Psoas muscle (tissue), 8 donors: ENCODE measurements around the gene IGFLR1. TPM values are rescaled to one million over a fixed set of nuclear protein-coding genes. Genes with fewer than 3 reads are reported as not detected.

Experiments
- ATAC-seq, 4 donors: fragments of 200-7000 bp; cut with Tn5 transposase; one replicate each; pipeline ENCODE4 v1.9.1; 2020; ENCODE audit warnings: moderate library complexity in 3 of 4, mild to moderate bottlenecking in 2 of 4
- DNase-seq, 2 donors: peaks; one replicate each; pipeline ENCODE4 v3.0.0-alpha.2; 2020
- H3K27ac ChIP-seq: fragments of 200-600 bp; one replicate; pipeline ENCODE4 v1.8.0; 2022
- H3K27me3 ChIP-seq, 3 donors: fragments of 200-600 bp in 1 of 3; one replicate each; pipeline versions ENCODE4 v1.6.1 to v1.8.0; 2013 to 2022; ENCODE audit warnings: low read length in 2 of 3, mild to moderate bottlenecking in 2 of 3, moderate library complexity in 1 of 3; ENCODE audit not compliant: insufficient read depth in 3 of 3
- H3K36me3 ChIP-seq, 2 donors: fragments of 200-600 bp in 1 of 2; one replicate each; pipeline versions ENCODE4 v1.6.1 to v1.8.0; 2013 to 2022; ENCODE audit warnings: low read depth in 1 of 2, mild to moderate bottlenecking in 1 of 2, moderate library complexity in 1 of 2; ENCODE audit not compliant: insufficient read depth in 1 of 2
- H3K4me1 ChIP-seq: fragments of 200-600 bp; one replicate; pipeline ENCODE4 v1.8.0; 2022
- H3K4me3 ChIP-seq: fragments of 200-600 bp; one replicate; pipeline ENCODE4 v1.8.0; 2022; ENCODE audit warnings: mild to moderate bottlenecking
- H3K9me3 ChIP-seq: fragments of 200-600 bp; one replicate; pipeline ENCODE4 v1.8.0; 2022
- WGBS, 3 donors: extraction: QIAGEN DNeasy Blood & Tissue Kit; methylation state at CpG; one replicate each; pipeline versions ENCODE4 v1.1.6 to v1.1.7; 2013; 5-methylcytosine and 5-hydroxymethylcytosine counted together
- intact Hi-C, 2 donors: fragments of 100-400 bp; cut with DNase I; formaldehyde crosslinking; loops; one replicate each; pipeline versions ENCODE4 v1.11.0 to v1.14.2; 2022
- polyA plus RNA-seq, 3 donors: library from polyadenylated mRNA; stranded (reverse); fragments of 200-250 nt; gene quantifications; one replicate each; pipeline ENCODE4 v1.2.3, GENCODE V29; 2013
- total RNA-seq, 4 donors: library from RNA; stranded (reverse); fragmentation: NEBNext Ultra II Directional in 2 of 4; extraction: Animal tissue kit (Norgen Biotek cat#: 25700) in 2 of 4; gene quantifications; one replicate each; pipeline versions ENCODE4 v1.2.1 to v1.2.4, GENCODE V29; 2021 to 2023
- TF ChIP-seq, protein P1 (sequence below): fragments of 200-600 bp; IDR thresholded peaks from one replicate; pipeline ENCODE4 v1.8.0; 2022; ENCODE audit warnings: antibody characterized with exemption
- donor health status: healthy with polysubstance abuse.
- donor health status: DM: no; HTN: no; CAD: no; lungs with moderate emphysema.
- donor health status: Bipolar disorder and iron deficiency.
- donor health status: healthy.
- donor health status: DM: yes; HTN: yes; CAD: no.
- donor health status: DM: no; HTN: no; CAD: no.
- donor health status: DM: no; HTN: no; CAD: no.
- donor health status: DM: yes; HTN: yes; CAD: no.

IGFLR1 gene
- total and polyA plus RNA-seq, 7 donors = 2.0 to 12.4 (median 5.8) TPM

DNA sequence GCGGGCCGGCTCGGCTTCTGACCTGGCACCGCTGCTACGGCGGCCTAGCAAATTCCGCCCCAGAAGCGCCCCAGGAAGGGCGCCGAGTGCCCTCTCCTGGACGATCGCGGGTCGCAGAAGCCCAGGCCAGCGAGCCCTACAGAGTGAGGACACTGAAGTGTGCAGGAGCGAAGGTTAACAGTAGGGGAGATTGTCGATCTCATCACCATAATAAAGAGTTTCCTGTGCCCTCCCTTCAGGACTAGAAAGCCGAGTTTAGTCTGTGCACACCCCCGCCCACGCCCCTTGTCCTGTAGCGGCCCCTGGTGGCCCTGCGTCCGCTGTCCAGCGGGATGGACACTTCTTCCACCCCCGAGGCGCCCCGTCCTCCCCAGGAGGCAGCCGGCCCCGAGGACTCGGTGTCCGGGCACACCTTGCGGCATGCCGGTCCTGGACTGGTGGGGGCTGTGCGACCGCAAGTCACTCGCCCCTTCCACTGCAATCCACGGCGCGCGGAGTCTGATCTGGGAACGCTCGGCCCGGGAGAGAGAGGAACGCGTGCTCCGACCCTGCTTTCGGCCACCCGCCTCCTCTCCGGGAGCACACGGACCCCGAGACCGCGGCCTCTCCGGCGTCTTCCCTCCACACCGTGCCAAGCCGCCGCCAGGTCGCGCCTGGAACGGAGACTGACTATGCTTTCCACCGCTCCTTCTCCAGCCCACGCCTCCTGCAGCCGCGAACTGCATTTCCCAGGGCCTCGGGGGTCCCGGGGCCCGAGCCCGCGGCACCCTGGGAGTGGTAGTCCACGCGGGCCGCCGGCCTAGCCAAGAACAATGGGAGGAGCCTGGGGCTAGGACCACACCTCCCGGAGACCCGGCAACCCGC lies 25.2 kb downstream of the IGFLR1 start:
- Histone ChIP-seq H3K4me3 (peak overlapping the region; percentile 90), H3K4me1 (peaks cover 23% of the 10 kb centered on the region), H3K27me3 (no peaks in the 10 kb centered on the region), H3K27ac (peak overlapping the region; percentile 94), H3K9me3 (no peaks in the 10 kb centered on the region), H3K36me3 (peaks cover 0 to 22% of the 10 kb centered on the region in 2 donors)
- intact Hi-C loops = loop anchor here (1.0 to 5.0 kb wide), 5 partner anchors 22 to 170 kb away; partner anchors contain the start of genes COX6B1 (in 1 of the 2) and TMEM147 (in 1 of the 2)
- TF ChIP-seq, protein P1, sequence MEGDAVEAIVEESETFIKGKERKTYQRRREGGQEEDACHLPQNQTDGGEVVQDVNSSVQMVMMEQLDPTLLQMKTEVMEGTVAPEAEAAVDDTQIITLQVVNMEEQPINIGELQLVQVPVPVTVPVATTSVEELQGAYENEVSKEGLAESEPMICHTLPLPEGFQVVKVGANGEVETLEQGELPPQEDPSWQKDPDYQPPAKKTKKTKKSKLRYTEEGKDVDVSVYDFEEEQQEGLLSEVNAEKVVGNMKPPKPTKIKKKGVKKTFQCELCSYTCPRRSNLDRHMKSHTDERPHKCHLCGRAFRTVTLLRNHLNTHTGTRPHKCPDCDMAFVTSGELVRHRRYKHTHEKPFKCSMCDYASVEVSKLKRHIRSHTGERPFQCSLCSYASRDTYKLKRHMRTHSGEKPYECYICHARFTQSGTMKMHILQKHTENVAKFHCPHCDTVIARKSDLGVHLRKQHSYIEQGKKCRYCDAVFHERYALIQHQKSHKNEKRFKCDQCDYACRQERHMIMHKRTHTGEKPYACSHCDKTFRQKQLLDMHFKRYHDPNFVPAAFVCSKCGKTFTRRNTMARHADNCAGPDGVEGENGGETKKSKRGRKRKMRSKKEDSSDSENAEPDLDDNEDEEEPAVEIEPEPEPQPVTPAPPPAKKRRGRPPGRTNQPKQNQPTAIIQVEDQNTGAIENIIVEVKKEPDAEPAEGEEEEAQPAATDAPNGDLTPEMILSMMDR = peak; percentile 90
- WGBS, 3 donors = 0% methylated on average over 54 to 77 of the region's 77 CpGs
- peak; percentile 91 to 93 (median 92) for ATAC-seq
- peak; percentile 90 to 93 for DNase-seq

- H3K4me1 ChIP-seq = peaks cover 23% of the 10 kb centered on the region
- H3K27me3 ChIP-seq = no peaks in the 10 kb centered on the region
- peak overlapping the region; percentile 94 for H3K27ac ChIP-seq
- ATAC-seq (peak; percentile 34 to 60 (median 48)), DNase-seq (peak; percentile 69 to 81)
- H3K36me3 ChIP-seq = peaks cover 0 to 13% of the 10 kb centered on the region in 2 donors
- no peaks in the 10 kb centered on the region for H3K9me3 ChIP-seq
- WGBS, 3 donors = 2 to 5% (median 4%) methylated on average over 47 to 52 of the region's 52 CpGs
- TF ChIP-seq, protein P1 = no peak
- intact Hi-C loops = loop anchor here (2.0 to 5.0 kb wide), 3 partner anchors 21 to 169 kb away; partner anchors contain the start of genes COX6B1 (in 1 of the 2) and TMEM147 (in 1 of the 2)
- peak overlapping the region; percentile 90 for H3K4me3 ChIP-seq
Measured at GRCh38 chr19:35715981-35716800, 26.1 kb downstream of the IGFLR1 start.

DNA sequence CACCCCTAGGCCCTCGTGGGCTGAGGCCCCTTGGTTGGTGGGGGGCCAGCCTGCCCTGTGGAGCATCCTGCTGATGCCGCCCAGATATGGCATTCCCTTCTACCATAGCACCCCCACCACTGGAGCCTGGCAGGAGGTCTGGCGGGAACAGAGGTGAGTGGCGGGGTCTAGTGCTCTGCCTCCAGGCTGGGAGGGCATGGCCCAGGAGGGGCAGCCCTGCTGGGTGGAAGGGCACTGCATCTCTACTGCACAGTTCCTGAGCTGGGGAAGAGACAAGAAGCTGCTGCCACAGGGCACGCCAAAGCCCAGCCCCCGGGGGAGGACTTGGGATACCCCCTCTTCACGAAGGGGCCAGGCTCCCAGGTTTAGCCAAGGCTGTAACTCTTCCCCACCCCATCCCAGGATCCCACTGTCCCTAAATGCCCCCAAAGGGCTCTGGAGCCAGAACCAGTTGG lies 26.9 kb downstream of the IGFLR1 start:
- TF ChIP-seq, protein P1 = no peak
- ATAC-seq = no peak
- peak overlapping the region; percentile 90 for H3K4me3 ChIP-seq
- no peak for DNase-seq
- H3K27ac ChIP-seq = peak overlapping the region; percentile 94
- peaks cover 23% of the 10 kb centered on the region for H3K4me1 ChIP-seq
- H3K36me3 ChIP-seq = peaks cover 0 to 7% of the 10 kb centered on the region in 2 donors
- H3K9me3 ChIP-seq = no peaks in the 10 kb centered on the region
- WGBS, 3 donors = 71 to 90% (median 73%) methylated on average over 6 to 7 of the region's 7 CpGs
- intact Hi-C loops = loop anchor here (5.0 kb wide), 2 partner anchors 68 to 168 kb away; partner anchors contain the start of genes COX6B1 (in 1 of the 2) and TMEM147 (in 1 of the 2)
- H3K27me3 ChIP-seq = no peaks in the 10 kb centered on the region

GRCh38 chr19:35714601-35715354 lies 27.5 kb downstream of the IGFLR1 start:
- DNase-seq = no peak
- Histone ChIP-seq H3K36me3 (peaks cover 0 to 1% of the 10 kb centered on the region in 2 donors), H3K4me1 (peaks cover 20% of the 10 kb centered on the region), H3K9me3 (no peaks in the 10 kb centered on the region), H3K27me3 (no peaks in the 10 kb centered on the region), H3K4me3 (no peak overlapping the region), H3K27ac (no peak overlapping the region)
- intact Hi-C loops = loop anchor here (5.0 kb wide), 2 partner anchors 67 to 167 kb away; partner anchors contain the start of genes COX6B1 (in 1 of the 2) and TMEM147 (in 1 of the 2)
- TF ChIP-seq, protein P1 = no peak
- no peak for ATAC-seq
- WGBS, 3 donors = 72 to 81% (median 72%) methylated on average over 14 of the region's 14 CpGs
